Neural cell (in vitro differentiated cells): ENCODE results near the gene NUS1. TPM values are rescaled to one million over a fixed set of nuclear protein-coding genes. Genes with fewer than 3 reads are reported as not detected.

Source experiments
- H2AFZ ChIP-seq: fragments of 200-600, 300-800 bp; sonication (generic), shearing (Covaris generic); 2 replicates; pipeline ENCODE4 v1.6.0; 2014; ENCODE audit warnings: low read depth, mild to moderate bottlenecking, antibody characterized with exemption, low read length, moderate library complexity
- H3F3A ChIP-seq: fragments of 200-600 bp; shearing (Covaris generic); 2 replicates; pipeline ENCODE4 v1.6.1; 2016; ENCODE audit warnings: mild to moderate bottlenecking, moderate library complexity, mixed read lengths, antibody characterized with exemption, low read length; ENCODE audit not compliant: insufficient read depth, poor library complexity, severe bottlenecking
- H3K27ac ChIP-seq: fragments of 200-600, 300-800 bp; sonication (generic), shearing (Covaris generic); 2 replicates; pipeline ENCODE4 v1.5.1; 2014; ENCODE audit warnings: mild to moderate bottlenecking, low read length, moderate library complexity
- H3K27me3 ChIP-seq: fragments of 300-800, 200-600 bp; sonication (generic), shearing (Covaris generic); 2 replicates; pipeline ENCODE4 v1.6.0; 2014; ENCODE audit warnings: mild to moderate bottlenecking, low read depth, low read length, moderate library complexity; ENCODE audit not compliant: insufficient read depth
- H3K36me3 ChIP-seq: fragments of 300-800, 200-600 bp; sonication (generic), shearing (Covaris generic); 2 replicates; pipeline ENCODE4 v1.5.1; 2014; ENCODE audit warnings: mild to moderate bottlenecking, antibody characterized with exemption, low read length, moderate library complexity; ENCODE audit not compliant: insufficient read depth
- H3K4me2 ChIP-seq: fragments of 300-800, 200-600 bp; sonication (generic), shearing (Covaris generic); 2 replicates; pipeline ENCODE4 v1.6.0; 2014; ENCODE audit warnings: mild to moderate bottlenecking, low read length
- H3K4me3 ChIP-seq: fragments of 300-800, 200-600 bp; sonication (generic), shearing (Covaris generic); 2 replicates; pipeline ENCODE4 v1.5.1; 2014; ENCODE audit warnings: mild to moderate bottlenecking, low read length, moderate library complexity
- H3K79me2 ChIP-seq: fragments of 200-600 bp; shearing (Covaris generic); replicated peaks from 2 replicates; pipeline ENCODE4 v1.6.0; 2014; ENCODE audit warnings: mild to moderate bottlenecking, low read length, moderate library complexity; ENCODE audit not compliant: insufficient read depth
- H3K9ac ChIP-seq: fragments of 300-800, 200-600 bp; sonication (generic), shearing (Covaris generic); 2 replicates; pipeline ENCODE4 v1.6.1; 2016; ENCODE audit warnings: mild to moderate bottlenecking, low read length, mixed read lengths
- H3K9me2 ChIP-seq: fragments of 200-600 bp; shearing (Covaris generic); 2 replicates; pipeline ENCODE4 v1.6.1; 2016; ENCODE audit warnings: mild to moderate bottlenecking, low read length, mixed read lengths; ENCODE audit not compliant: insufficient read depth
- H3K9me3 ChIP-seq: fragments of 200-600, 300-800 bp; sonication (generic), shearing (Covaris generic); 2 replicates; pipeline ENCODE4 v1.6.1; 2016; ENCODE audit warnings: mild to moderate bottlenecking, mixed run types, low read length, moderate library complexity, mixed read lengths
- H4K20me1 ChIP-seq: fragments of 200-600 bp; shearing (Covaris generic); 2 replicates; pipeline ENCODE4 v1.6.1; 2016; ENCODE audit warnings: mild to moderate bottlenecking, mixed run types; ENCODE audit not compliant: insufficient read depth
- CTCF ChIP-seq: fragments of 450-650 bp; IDR thresholded peaks from 2 replicates; pipeline ENCODE4 v1.5.1; 2014; ENCODE audit warnings: antibody characterized with exemption, mild to moderate bottlenecking, moderate library complexity; ENCODE audit not compliant: poor library complexity, severe bottlenecking
- EP300 ChIP-seq: fragments of 450-650 bp; conservative IDR thresholded peaks from 2 replicates; pipeline ENCODE4 v1.6.1; 2014; ENCODE audit warnings: antibody characterized with exemption, mild to moderate bottlenecking, moderate library complexity; ENCODE audit not compliant: poor library complexity, severe bottlenecking
- EZH2 ChIP-seq: fragments of 200-600, 300-800 bp; shearing (Covaris generic), sonication (generic); IDR thresholded peaks from 2 replicates; pipeline ENCODE4 v1.6.1; 2014; ENCODE audit warnings: antibody characterized with exemption, low read length, borderline replicate concordance, mild to moderate bottlenecking; ENCODE audit not compliant: insufficient read depth, poor library complexity, severe bottlenecking
- MXI1 ChIP-seq: fragments of 450-650 bp; conservative IDR thresholded peaks from 2 replicates; pipeline ENCODE4 v1.6.1; 2014; ENCODE audit warnings: antibody characterized with exemption, mild to moderate bottlenecking; ENCODE audit not compliant: poor library complexity, severe bottlenecking
- POLR2AphosphoS5 ChIP-seq: IDR thresholded peaks from 2 replicates; pipeline ENCODE4 v1.6.1; 2012
- RAD21 ChIP-seq: fragments of 450-650 bp; conservative IDR thresholded peaks from 2 replicates; pipeline ENCODE4 v1.6.1; 2014; ENCODE audit warnings: antibody characterized with exemption, mild to moderate bottlenecking, moderate library complexity
- REST ChIP-seq: IDR thresholded peaks from 2 replicates; pipeline ENCODE4 v1.6.1; 2012; ENCODE audit warnings: borderline replicate concordance
- SMC3 ChIP-seq: fragments of 450-650 bp; conservative IDR thresholded peaks from 2 replicates; pipeline ENCODE4 v1.6.1; 2014; ENCODE audit warnings: antibody characterized with exemption, mild to moderate bottlenecking, moderate library complexity; ENCODE audit not compliant: poor library complexity
- TAF1 ChIP-seq: IDR thresholded peaks from 2 replicates; pipeline ENCODE4 v1.6.1; 2012; ENCODE audit warnings: low read depth
- polyA plus RNA-seq: library from polyadenylated mRNA; depleted of rRNA; stranded (reverse); fragments of >200 nt; gene quantifications from 2 replicates; pipeline ENCODE4 v1.2.3, GENCODE V29; 2014

The NUS1 gene
- polyA plus RNA-seq, 1 donor from 2014 or later, result 36.3 TPM

GRCh38 chr6:117655380-117655779 lies 19.9 kb upstream of the NUS1 start:
- Histone ChIP-seq H3K27me3 (no peaks in the 10 kb centered on the region), H4K20me1 (no peaks in the 10 kb centered on the region), H3K27ac (no peak overlapping the region), H2AFZ (no peak overlapping the region), H3K9me2 (no peaks in the 10 kb centered on the region), H3F3A (no peaks in the 10 kb centered on the region), H3K36me3 (no peaks in the 10 kb centered on the region), H3K9ac (no peak overlapping the region), H3K79me2 (no peaks in the 10 kb centered on the region), H3K9me3 (no peaks in the 10 kb centered on the region), H3K4me2 (no peak overlapping the region), H3K4me3 (no peak overlapping the region)
- no peak for TF ChIP-seq POLR2AphosphoS5

GRCh38 chr6:117666881-117667280 lies 8.4 kb upstream of the NUS1 start:
- H3K9ac ChIP-seq, result no peak overlapping the region
- H3K27ac ChIP-seq, result no peak overlapping the region
- no peaks in the 10 kb centered on the region for H3K27me3 ChIP-seq
- H2AFZ ChIP-seq, result no peak overlapping the region
- no peaks in the 10 kb centered on the region for H4K20me1 ChIP-seq
- no peaks in the 10 kb centered on the region for H3K9me3 ChIP-seq
- H3F3A ChIP-seq, result no peaks in the 10 kb centered on the region
- no peaks in the 10 kb centered on the region for H3K9me2 ChIP-seq
- no peaks in the 10 kb centered on the region for H3K79me2 ChIP-seq
- no peak overlapping the region for H3K4me3 ChIP-seq
- no peak overlapping the region for H3K4me2 ChIP-seq
- H3K36me3 ChIP-seq, result no peaks in the 10 kb centered on the region
- TF ChIP-seq EP300, result no peak
- TF ChIP-seq SMC3, result no peak

- Histone ChIP-seq H3K4me2 (no peak overlapping the region), H3K79me2 (no peaks in the 10 kb centered on the region)
Measured at GRCh38 chr6:117668736-117669135, 6.5 kb upstream of the NUS1 start.

More at GRCh38 chr6:117668736-117669135, 6.5 kb upstream of the NUS1 start:
- no peak overlapping the region for H3K9ac ChIP-seq
- no peak overlapping the region for H3K4me3 ChIP-seq
- H3K36me3 ChIP-seq, result no peaks in the 10 kb centered on the region
- no peaks in the 10 kb centered on the region for H3K9me3 ChIP-seq
- H3F3A ChIP-seq, result no peaks in the 10 kb centered on the region
- no peaks in the 10 kb centered on the region for H3K27me3 ChIP-seq
- no peak overlapping the region for H3K27ac ChIP-seq
- no peak overlapping the region for H2AFZ ChIP-seq
- no peaks in the 10 kb centered on the region for H3K9me2 ChIP-seq
- H4K20me1 ChIP-seq, result no peaks in the 10 kb centered on the region
- TF ChIP-seq RAD21 (no peak), EP300 (no peak), TAF1 (no peak), CTCF (no peak), REST (no peak), EZH2 (no peak), POLR2AphosphoS5 (no peak), MXI1 (no peak), SMC3 (no peak)
